ENCODE results near the gene EGLN2.
"Not testable (repeated sequence)": the region's sequence is repeated elsewhere in the genome, so short reads cannot be mapped to it uniquely, and the experiment has no call there.

- TF ChIP-seq, protein P1, sequence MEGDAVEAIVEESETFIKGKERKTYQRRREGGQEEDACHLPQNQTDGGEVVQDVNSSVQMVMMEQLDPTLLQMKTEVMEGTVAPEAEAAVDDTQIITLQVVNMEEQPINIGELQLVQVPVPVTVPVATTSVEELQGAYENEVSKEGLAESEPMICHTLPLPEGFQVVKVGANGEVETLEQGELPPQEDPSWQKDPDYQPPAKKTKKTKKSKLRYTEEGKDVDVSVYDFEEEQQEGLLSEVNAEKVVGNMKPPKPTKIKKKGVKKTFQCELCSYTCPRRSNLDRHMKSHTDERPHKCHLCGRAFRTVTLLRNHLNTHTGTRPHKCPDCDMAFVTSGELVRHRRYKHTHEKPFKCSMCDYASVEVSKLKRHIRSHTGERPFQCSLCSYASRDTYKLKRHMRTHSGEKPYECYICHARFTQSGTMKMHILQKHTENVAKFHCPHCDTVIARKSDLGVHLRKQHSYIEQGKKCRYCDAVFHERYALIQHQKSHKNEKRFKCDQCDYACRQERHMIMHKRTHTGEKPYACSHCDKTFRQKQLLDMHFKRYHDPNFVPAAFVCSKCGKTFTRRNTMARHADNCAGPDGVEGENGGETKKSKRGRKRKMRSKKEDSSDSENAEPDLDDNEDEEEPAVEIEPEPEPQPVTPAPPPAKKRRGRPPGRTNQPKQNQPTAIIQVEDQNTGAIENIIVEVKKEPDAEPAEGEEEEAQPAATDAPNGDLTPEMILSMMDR (IDR thresholded peaks at IDR 0.05): not testable (repeated sequence)
- not testable (repeated sequence) for TF ChIP-seq NFIC (IDR thresholded peaks at IDR 0.05; ENCODE audit: borderline replicate concordance)
These were observed 43.0 kb downstream of the EGLN2 start for GRCh38 chr19:40842012-40842411.
